ENCODE results near the gene SLC30A4. TPM values are rescaled to one million over a fixed set of nuclear protein-coding genes. Genes with fewer than 3 reads are reported as not detected.

Gene SLC30A4
- total RNA-seq, 1 experiment from 2014 or later: not detected

DNA sequence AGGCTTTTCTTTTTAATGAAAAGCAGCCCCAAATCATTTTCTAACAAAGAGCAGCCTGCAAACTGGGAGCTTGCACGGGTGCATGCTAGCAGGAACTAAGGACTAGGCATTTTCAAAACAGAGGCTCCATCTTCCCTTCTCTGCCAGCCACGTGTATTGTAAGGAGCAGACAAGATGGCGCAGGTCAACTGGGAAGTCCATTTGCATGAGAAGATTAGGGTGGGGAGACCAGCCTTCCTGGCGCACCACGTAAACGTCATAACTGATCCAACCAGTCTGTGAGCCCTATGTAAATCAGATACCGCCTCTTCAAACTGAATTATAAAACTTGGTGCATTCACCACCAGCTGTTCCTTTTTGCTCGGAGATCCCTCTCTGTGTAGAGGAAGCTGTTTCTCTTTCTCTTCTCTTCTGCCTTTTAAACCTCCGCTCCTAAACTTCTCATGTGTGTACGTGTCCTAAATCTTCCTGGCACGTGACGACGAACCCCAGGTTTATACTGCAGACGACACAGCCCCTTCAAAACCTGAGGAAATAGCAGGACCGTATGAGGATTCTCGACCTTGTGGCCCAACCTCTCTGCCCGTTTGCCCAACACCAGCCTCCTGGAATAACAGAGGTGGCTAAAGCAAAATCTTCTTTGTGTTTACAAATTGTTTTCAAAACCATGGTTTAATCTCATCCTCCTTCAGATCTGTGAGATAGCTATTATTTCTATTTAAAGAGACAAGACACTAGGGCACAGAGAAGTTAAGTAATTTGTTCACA lies 26.4 kb upstream of the SLC30A4 start:
- Histone ChIP-seq H3K14ac (ENCODE audit: insufficient read depth, low read length) (no peak overlapping the region), H3K79me2 (ENCODE audit: insufficient read depth, low read length) (no peaks in the 10 kb centered on the region), H3K9ac (ENCODE audit: extremely low read depth, insufficient read length, low read length) (no peak overlapping the region), H4K5ac (ENCODE audit: insufficient read length, low read depth, low read length) (no peak overlapping the region), H3K18ac (ENCODE audit: insufficient read length, low read depth, low read length) (no peak overlapping the region), H3T11ph (ENCODE audit: low read length) (no peak overlapping the region), H4K91ac (ENCODE audit: insufficient read length, low read depth, low read length) (no peak overlapping the region), H3K23me2 (ENCODE audit: insufficient read length, low read depth, low read length, poor library complexity, severe bottlenecking) (no peaks in the 10 kb centered on the region), H3K56ac (ENCODE audit: insufficient read length, low read depth, low read length) (no peak overlapping the region), H4K8ac (replicated peaks; ENCODE audit: insufficient read length, low read depth, low read length) (no peak overlapping the region), H3K23ac (ENCODE audit: insufficient read length, low read depth, low read length) (no peak overlapping the region), H3K4ac (ENCODE audit: low read depth, low read length) (no peak overlapping the region), H2BK120ac (ENCODE audit: low read depth, low read length, poor library complexity, severe bottlenecking) (no peak overlapping the region), H3K9me3 (ENCODE audit: control insufficient read depth, low read depth, low read length) (no peaks in the 10 kb centered on the region), H2AK5ac (ENCODE audit: insufficient read length, low read length) (no peak overlapping the region), H3K4me1 (ENCODE audit: insufficient read depth, low read length) (no peaks in the 10 kb centered on the region), H2BK12ac (ENCODE audit: insufficient read length, low read depth, low read length) (no peak overlapping the region), H2BK5ac (ENCODE audit: insufficient read length, low read length) (no peak overlapping the region), H3K4me2 (ENCODE audit: insufficient read depth, insufficient read length, low read length) (no peak overlapping the region), H2AFZ (ENCODE audit: low read length) (no peak overlapping the region), H4K20me1 (ENCODE audit: control insufficient read depth, insufficient read depth, insufficient read length) (no peaks in the 10 kb centered on the region), H3K79me1 (ENCODE audit: insufficient read depth, low read depth, low read length, poor library complexity, severe bottlenecking) (no peaks in the 10 kb centered on the region), H2BK15ac (ENCODE audit: low read depth, low read length) (no peak overlapping the region), H3K27ac (ENCODE audit: insufficient read length, low read depth, low read length) (no peak overlapping the region), H3K27me3 (ENCODE audit: insufficient read depth, low read length) (no peaks in the 10 kb centered on the region), H2BK20ac (ENCODE audit: low read depth, low read length, poor library complexity, severe bottlenecking) (no peak overlapping the region)
- no peak overlapping the region for H3K4me3 Mint-ChIP-seq
- H3K4me1 Mint-ChIP-seq: peaks cover 7 to 15% of the 10 kb centered on the region in 2 experiments
- H3K27ac Mint-ChIP-seq: no peak overlapping the region; a peak in 1 of 7 replicates
- DNase-seq: peak; percentile 39
- no CpG with 5 or more reads among the region's 17 CpGs for WGBS (ENCODE audit: extremely low coverage, insufficient read length, low lambda C conversion rate)
- peaks cover 48% of the 10 kb centered on the region for H3K27me3 Mint-ChIP-seq (ENCODE audit: low read depth)
- no peaks in the 10 kb centered on the region; a peak in 1 of 5 replicates for H3K9me3 Mint-ChIP-seq
- TF ChIP-seq, protein P1, sequence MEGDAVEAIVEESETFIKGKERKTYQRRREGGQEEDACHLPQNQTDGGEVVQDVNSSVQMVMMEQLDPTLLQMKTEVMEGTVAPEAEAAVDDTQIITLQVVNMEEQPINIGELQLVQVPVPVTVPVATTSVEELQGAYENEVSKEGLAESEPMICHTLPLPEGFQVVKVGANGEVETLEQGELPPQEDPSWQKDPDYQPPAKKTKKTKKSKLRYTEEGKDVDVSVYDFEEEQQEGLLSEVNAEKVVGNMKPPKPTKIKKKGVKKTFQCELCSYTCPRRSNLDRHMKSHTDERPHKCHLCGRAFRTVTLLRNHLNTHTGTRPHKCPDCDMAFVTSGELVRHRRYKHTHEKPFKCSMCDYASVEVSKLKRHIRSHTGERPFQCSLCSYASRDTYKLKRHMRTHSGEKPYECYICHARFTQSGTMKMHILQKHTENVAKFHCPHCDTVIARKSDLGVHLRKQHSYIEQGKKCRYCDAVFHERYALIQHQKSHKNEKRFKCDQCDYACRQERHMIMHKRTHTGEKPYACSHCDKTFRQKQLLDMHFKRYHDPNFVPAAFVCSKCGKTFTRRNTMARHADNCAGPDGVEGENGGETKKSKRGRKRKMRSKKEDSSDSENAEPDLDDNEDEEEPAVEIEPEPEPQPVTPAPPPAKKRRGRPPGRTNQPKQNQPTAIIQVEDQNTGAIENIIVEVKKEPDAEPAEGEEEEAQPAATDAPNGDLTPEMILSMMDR (conservative IDR thresholded peaks at IDR 0.05): no peak
- H3K36me3 Mint-ChIP-seq (ENCODE audit: insufficient read depth in 1 of 3, low read depth in 3 of 3): no peaks in the 10 kb centered on the region

All from H9 (cell line).